IPS-18a (cell line): ENCODE results near the gene FBXW11.

ENCODE experiments used
- H3K27ac ChIP-seq: one replicate; pipeline ENCODE4 v1.5.1; 2013; ENCODE audit warnings: low read length
- H3K27me3 ChIP-seq: one replicate; pipeline ENCODE4 v1.6.1; 2013; ENCODE audit warnings: mild to moderate bottlenecking, low read length; ENCODE audit not compliant: control insufficient read depth, insufficient read depth
- H3K36me3 ChIP-seq: one replicate; pipeline ENCODE4 v1.6.1; 2013; ENCODE audit warnings: low read depth, low read length; ENCODE audit not compliant: control insufficient read depth
- H3K4me1 ChIP-seq: one replicate; pipeline ENCODE4 v1.6.1; 2013; ENCODE audit warnings: low read depth, low read length; ENCODE audit not compliant: control insufficient read depth
- H3K4me3 ChIP-seq: one replicate; pipeline ENCODE4 v1.5.1; 2013; ENCODE audit warnings: low read length
- H3K9ac ChIP-seq: one replicate; pipeline ENCODE4 v1.6.1; 2013; ENCODE audit warnings: mild to moderate bottlenecking, low read length, moderate library complexity
- H3K9me3 ChIP-seq: one replicate; pipeline ENCODE4 v1.6.1; 2013; ENCODE audit warnings: low read depth, low read length; ENCODE audit not compliant: control insufficient read depth

The FBXW11 gene

DNA sequence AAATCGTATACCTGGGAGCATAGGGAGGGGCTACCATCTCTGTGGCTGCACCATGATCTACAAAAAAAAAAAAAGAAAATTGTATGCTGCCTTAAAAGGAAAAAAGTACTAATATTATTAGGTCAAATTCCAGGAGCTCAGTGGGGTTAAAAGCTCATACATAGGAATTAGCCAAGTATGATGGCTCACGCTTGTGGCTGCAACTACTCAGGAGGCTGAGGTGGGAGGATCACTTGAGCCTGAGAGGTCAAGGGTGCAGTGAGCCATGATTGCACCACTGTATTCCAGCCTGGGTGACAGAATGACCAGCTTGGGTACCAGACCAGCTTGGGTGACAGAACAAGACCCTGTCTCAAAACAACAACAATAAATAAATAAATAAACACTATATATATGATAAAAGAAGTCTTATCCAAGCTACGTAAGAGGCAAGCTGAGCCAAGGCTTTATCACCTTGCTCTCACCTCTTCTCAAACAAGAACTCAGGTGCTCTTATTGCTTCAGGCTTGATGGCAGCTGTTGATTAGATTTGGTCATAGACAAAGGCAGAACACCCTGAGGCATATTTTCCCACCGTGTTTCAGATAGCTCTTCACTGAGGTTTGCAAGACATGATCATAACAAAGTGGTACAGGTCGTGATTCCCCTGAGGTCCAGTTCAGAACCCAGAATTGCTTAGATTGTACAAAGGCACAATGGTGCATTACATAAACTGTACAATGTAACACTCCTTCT is 3.3 kb upstream of the FBXW11 start:
- Histone ChIP-seq H3K36me3 (no peaks in the 10 kb centered on the region), H3K4me1 (peaks cover 30% of the 10 kb centered on the region), H3K27ac (no peak overlapping the region), H3K27me3 (no peaks in the 10 kb centered on the region), H3K9me3 (no peaks in the 10 kb centered on the region), H3K4me3 (no peak overlapping the region), H3K9ac (no peak overlapping the region)

DNA sequence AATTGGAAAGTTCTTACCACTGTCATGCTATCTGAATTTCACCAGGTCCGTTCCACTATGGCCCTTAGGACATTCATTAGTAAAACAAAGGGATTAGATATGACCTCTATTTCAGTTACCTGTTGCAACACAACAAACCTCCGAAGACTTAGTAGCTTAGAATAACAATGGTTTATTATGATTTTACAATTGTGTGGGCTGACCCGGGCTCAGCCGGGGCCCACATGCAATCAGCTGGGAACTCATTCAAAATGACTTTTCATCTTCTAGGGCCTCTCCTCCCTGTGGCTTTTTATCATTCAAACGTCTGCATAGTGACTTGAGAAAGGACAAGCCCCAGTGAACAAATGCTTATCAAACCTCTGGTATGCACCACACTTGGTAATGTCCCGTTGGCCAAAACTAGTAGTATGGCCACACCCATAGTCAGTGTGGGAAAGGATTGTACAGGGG is 2.3 kb upstream of the FBXW11 start:
- H3K9me3 ChIP-seq, result no peaks in the 10 kb centered on the region
- peak overlapping the region; percentile 91 for H3K4me3 ChIP-seq
- H3K27ac ChIP-seq, result peak overlapping the region; percentile 85
- no peaks in the 10 kb centered on the region for H3K27me3 ChIP-seq
- no peaks in the 10 kb centered on the region for H3K36me3 ChIP-seq
- H3K4me1 ChIP-seq, result peaks cover 40% of the 10 kb centered on the region
- H3K9ac ChIP-seq, result peak overlapping the region; percentile 28

DNA sequence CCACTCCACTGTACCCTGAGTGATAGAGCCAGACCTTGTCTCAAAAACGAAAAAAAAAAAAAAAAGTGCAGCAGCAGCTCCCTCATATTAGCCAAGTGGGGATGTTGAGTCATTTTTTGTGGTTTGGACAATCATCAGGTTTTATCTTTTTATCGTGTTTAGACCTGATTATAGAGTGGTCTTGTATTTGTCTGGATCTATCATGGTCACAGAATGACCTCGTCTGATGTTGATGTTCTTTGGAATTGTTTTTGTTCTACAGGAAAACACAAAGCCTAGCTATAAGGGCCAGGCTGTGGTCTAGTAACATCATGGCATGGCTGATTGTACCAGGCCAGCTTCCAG is 1.6 kb upstream of the FBXW11 start:
- Histone ChIP-seq H3K36me3 (no peaks in the 10 kb centered on the region), H3K27me3 (no peaks in the 10 kb centered on the region), H3K9ac (peak overlapping the region; percentile 28), H3K4me1 (peaks cover 44% of the 10 kb centered on the region), H3K27ac (peak overlapping the region; percentile 85), H3K9me3 (no peaks in the 10 kb centered on the region), H3K4me3 (peak overlapping the region; percentile 91)

DNA sequence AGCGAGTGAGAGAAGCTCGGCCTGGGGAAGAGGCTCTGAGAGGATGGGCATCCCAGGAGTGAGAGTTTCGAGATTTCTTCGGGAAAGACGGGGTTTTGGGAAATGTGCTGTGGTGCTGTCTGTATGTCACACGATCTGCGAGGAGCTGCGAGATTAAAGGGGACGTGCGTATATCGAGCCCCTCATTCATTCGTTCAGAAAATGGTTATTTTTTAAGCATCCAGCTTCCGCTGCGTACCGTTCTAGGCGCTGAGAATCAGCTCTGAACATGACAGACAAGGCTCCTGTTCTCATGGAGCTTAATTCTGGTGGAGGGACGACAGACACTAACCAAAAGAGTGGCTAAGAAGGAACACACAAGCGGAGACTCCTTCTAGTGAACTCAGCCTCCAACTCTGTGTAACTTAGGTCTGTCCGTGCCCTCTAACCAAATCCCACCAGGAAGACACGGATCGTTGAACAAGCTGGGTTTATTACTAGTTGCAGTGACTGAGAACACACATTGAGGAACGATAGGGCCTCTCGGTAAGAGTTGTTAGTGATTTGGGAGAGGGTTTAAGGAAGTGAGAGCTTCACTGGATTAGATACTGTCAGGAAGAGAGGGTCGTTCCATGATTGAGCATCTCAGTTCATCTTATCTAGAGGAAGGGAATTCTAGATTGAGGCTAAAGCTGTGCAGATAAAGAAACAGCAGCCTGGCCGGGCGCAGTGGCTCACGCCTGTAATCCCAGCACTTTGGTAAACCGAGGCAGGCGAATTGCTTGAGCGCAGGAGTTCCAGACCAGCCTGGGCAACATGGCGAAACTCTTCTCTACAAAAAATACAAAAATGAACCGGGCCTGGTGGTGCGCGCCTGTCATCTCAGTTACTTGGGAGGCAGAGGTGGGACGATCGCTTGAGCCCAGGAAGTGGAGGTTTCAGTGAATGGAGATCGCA is 1.0 kb upstream of the FBXW11 start:
- H3K27me3 ChIP-seq, result no peaks in the 10 kb centered on the region
- no peaks in the 10 kb centered on the region for H3K36me3 ChIP-seq
- peak overlapping the region; percentile 91 for H3K4me3 ChIP-seq
- peak overlapping the region; percentile 92 for H3K9ac ChIP-seq
- peaks cover 49% of the 10 kb centered on the region for H3K4me1 ChIP-seq
- peak overlapping the region; percentile 88 for H3K27ac ChIP-seq
- no peaks in the 10 kb centered on the region for H3K9me3 ChIP-seq

DNA sequence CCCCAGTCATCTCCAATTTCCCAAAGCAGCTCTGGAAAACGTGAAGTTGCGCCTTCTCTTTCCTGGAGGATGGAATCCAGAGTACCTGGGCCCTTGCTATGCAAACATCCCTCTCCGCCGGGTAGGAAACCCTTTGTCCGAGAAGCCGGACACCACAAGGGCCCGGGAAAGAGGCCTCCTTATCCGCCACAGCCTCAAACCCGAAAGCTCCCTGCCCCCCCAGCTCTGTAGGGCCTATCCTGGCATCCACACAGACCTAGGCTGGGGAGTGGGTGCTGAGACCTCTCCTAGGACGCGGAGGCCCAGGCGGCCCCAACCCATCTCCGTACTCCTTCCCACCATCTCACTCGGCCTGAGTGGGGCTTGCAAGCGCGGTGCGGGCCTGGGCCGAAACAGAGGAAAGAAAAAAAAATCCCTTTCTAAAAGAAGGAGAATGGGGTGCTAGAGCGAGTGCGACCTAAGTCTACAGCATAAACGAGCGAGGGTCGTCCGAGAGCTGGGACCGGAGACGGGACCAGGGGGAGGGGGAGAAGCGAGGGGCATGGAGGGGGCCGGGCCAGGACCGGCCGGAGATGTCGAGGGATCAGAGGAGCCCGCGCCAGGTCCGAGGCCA is 624 bp downstream of the FBXW11 start:
- Histone ChIP-seq H3K27ac (peak overlapping the region; percentile 75), H3K4me3 (peak overlapping the region; percentile 91), H3K27me3 (no peaks in the 10 kb centered on the region), H3K9me3 (no peaks in the 10 kb centered on the region), H3K4me1 (peaks cover 64% of the 10 kb centered on the region), H3K9ac (peak overlapping the region; percentile 92), H3K36me3 (no peaks in the 10 kb centered on the region)

DNA sequence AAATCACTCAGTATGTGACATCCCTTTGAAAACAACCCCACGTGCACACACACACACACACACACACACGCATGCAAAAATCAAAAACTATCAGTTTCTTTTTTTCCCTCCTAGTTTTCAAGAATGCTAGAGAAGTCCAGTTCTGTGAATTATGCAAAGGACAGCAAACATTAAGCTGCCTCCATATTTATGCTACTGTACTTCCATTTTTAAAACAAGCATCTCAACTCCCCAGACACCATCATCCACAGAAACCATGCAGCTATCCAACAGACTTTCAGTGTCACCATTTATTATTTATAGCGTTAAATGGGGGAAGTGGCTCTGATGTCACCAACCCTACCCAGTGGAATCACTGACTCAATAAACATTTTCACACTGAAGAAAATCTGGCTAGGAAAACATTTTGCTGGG is 1.6 kb downstream of the FBXW11 start:
- peak overlapping the region; percentile 91 for H3K4me3 ChIP-seq
- H3K9ac ChIP-seq, result peak overlapping the region; percentile 92
- H3K36me3 ChIP-seq, result no peaks in the 10 kb centered on the region
- H3K4me1 ChIP-seq, result peaks cover 68% of the 10 kb centered on the region
- H3K27me3 ChIP-seq, result no peaks in the 10 kb centered on the region
- H3K9me3 ChIP-seq, result no peaks in the 10 kb centered on the region
- no peak overlapping the region for H3K27ac ChIP-seq

DNA sequence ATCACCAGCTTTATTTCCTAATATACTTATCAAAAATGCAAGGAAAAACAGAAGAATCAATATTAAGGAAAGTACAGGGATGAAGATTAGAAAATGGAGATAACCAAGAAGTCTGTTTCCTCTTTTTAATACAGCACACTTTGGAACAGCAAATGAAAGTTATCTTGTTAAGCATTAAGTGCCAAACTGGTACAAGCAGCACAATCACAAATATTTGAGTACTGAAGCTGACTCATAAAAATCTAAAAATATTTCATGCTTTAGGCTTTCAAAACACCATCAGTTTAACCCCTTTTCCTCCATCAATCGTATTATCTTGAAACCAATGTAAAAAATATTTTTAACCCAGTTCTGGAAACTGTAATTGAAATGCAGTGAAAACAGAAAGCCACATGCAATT is 2.7 kb downstream of the FBXW11 start:
- no peaks in the 10 kb centered on the region for H3K9me3 ChIP-seq
- peaks cover 68% of the 10 kb centered on the region for H3K4me1 ChIP-seq
- H3K36me3 ChIP-seq, result no peaks in the 10 kb centered on the region
- peak overlapping the region; percentile 11 for H3K4me3 ChIP-seq
- no peak overlapping the region for H3K27ac ChIP-seq
- H3K27me3 ChIP-seq, result no peaks in the 10 kb centered on the region
- no peak overlapping the region for H3K9ac ChIP-seq

DNA sequence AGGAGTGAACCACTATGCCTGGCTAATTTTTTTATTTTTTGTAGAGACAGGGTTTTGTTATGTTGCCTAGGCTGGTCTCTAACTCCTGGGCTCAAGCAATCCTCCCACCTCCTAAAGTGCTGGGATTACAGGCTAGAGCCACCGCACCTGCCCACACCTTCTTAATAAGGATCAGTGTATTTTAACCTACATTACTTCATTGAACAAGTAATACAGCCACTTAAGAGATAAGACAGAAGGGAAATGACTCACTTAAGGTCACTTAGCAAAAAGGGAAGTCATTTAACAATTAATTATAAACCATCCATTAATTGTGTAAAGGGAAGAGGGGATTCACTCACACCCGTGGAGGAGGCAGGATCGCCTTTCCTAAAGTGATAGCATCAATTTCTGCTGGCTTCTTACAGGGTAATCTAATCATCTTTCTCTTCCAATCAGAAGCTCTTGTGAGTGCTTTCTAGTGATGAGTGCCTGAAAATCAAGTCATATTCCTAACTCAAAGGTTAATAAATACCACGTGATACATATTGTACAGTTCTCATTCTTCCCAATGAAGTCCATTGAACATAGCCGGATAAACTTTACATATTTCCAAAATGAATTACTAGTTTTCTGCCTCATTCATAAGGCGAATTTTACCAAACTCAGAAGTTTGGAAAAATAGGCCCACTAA is 3.5 kb downstream of the FBXW11 start:
- Histone ChIP-seq H3K9ac (no peak overlapping the region), H3K4me1 (peaks cover 67% of the 10 kb centered on the region), H3K4me3 (no peak overlapping the region), H3K36me3 (no peaks in the 10 kb centered on the region), H3K27ac (no peak overlapping the region), H3K9me3 (no peaks in the 10 kb centered on the region), H3K27me3 (no peaks in the 10 kb centered on the region)

DNA sequence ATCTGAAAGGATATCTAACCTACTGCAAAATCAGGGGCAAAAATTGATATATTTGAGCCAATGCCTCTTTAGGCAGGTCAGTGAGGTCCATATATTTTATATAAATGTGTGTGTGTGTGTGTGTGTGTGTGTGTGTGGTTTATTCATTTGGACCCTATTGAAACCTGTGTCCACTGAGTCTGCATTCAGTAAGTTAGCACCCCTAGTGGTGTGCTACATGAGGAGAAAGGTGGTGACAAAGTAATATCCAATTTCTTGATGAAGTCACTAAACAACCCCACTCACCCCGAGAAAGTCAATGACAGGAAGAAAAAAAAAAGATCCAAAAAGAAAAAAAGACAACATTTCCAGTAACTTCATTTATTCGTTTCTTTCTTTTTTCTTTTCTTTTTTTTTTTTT is 4.1 kb downstream of the FBXW11 start:
- H3K4me1 ChIP-seq, result peaks cover 67% of the 10 kb centered on the region
- no peaks in the 10 kb centered on the region for H3K36me3 ChIP-seq
- H3K9ac ChIP-seq, result no peak overlapping the region
- H3K27me3 ChIP-seq, result no peaks in the 10 kb centered on the region
- no peak overlapping the region for H3K27ac ChIP-seq
- H3K9me3 ChIP-seq, result no peaks in the 10 kb centered on the region
- no peak overlapping the region for H3K4me3 ChIP-seq

DNA sequence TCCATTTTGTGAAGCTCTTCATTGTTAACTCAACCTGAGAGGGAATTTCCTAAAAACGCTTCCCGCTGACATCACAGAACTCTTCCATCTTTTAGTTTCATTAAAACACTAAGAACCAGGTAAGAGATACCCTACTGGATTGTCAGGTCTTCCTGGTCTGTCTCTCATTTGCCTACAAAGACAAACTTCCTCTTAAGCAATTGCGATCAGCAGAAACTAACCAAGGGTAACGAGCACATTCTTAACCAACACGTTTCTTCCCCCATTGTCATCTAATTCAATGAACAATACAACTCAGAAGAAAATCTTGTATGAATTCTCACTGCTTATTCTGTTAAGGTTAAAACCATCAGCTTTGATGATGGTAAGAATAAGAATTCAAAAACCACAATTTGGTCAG is 6.6 kb downstream of the FBXW11 start:
- Histone ChIP-seq H3K27me3 (no peaks in the 10 kb centered on the region), H3K9me3 (no peaks in the 10 kb centered on the region), H3K4me3 (peak overlapping the region; percentile 15), H3K27ac (no peak overlapping the region), H3K9ac (peak overlapping the region; percentile 4), H3K36me3 (no peaks in the 10 kb centered on the region), H3K4me1 (peaks cover 77% of the 10 kb centered on the region)

DNA sequence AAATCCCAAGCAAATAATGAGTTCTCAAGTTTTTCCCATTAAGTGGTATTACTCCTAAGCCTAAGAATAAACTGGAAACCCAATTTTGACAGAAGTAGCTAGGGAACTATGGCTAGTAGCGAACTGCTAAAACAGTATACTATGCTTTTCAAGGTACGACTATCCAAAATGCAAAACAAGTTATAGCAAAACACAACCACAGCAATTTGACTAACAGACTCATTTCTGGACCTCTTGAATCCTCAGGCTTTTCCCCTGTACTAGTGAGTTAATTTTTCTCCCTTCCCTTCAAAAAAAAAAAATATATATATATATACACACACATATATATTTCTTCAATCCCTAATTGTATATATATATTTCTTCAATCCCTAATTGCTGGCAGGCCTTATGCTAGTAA is 7.3 kb downstream of the FBXW11 start:
- peaks cover under 1% of the 10 kb centered on the region for H3K36me3 ChIP-seq
- no peaks in the 10 kb centered on the region for H3K27me3 ChIP-seq
- no peaks in the 10 kb centered on the region for H3K9me3 ChIP-seq
- no peak overlapping the region for H3K9ac ChIP-seq
- peaks cover 71% of the 10 kb centered on the region for H3K4me1 ChIP-seq
- no peak overlapping the region for H3K27ac ChIP-seq
- H3K4me3 ChIP-seq, result no peak overlapping the region
